ENCODE data around the gene FER1L5. TPM values are rescaled to one million over a fixed set of nuclear protein-coding genes. Genes with fewer than 3 reads are reported as not detected.

The FER1L5 gene
- total and polyA plus RNA-seq, 2 donors (not counting 3 experiments of a cell fraction or from before 2014, with no cell fraction given): not detected

- H3K36me3 ChIP-seq (ENCODE audit: control insufficient read depth in 2 of 2, extremely low read depth in 1 of 2, insufficient read depth in 2 of 2, low read length in 2 of 2): peaks cover 0 to 2% of the 10 kb centered on the region in 2 experiments
- DNase-seq (ENCODE audit: low read depth, low spot score) (no peak), FAIRE-seq (no peak)
- H3K9me3 ChIP-seq (replicated peaks; ENCODE audit: control insufficient read depth, insufficient read depth, low read length): no peaks in the 10 kb centered on the region
- H2AFZ ChIP-seq (ENCODE audit: low read depth, low read length): no peak overlapping the region
- no peak overlapping the region for H3K27ac ChIP-seq (ENCODE audit: insufficient read depth, low read depth, low read length)
- no TSS peak for BruUV-seq (replicated peaks)
- dilution Hi-C loops (cut with MboI; ENCODE audit: extremely low pct_ligation_motif_present, low sequenced_read_pairs): no loop called here
- TF ChIP-seq GATA2 (IDR thresholded peaks at IDR 0.05; ENCODE audit: insufficient read depth, insufficient read length, low read depth, low read length) (no peak), POLR2AphosphoS5 (IDR thresholded peaks at IDR 0.05; ENCODE audit: insufficient read depth, low read depth, low read length) (no peak), POLR2A (IDR thresholded peaks at IDR 0.05; ENCODE audit: low read depth, low read length) (no peak), EZH2 (IDR thresholded peaks at IDR 0.05; ENCODE audit: borderline replicate concordance, low read depth, low read length, severe bottlenecking) (no peak), MYC (IDR thresholded peaks at IDR 0.05; ENCODE audit: low read depth, low read length) (no peak), CTCF (IDR thresholded peaks at IDR 0.05; ENCODE audit: extremely low read depth in 1 of 2, insufficient read depth in 1 of 2, low read depth in 1 of 2, low read length in 2 of 2) (no peak), MAX (IDR thresholded peaks at IDR 0.05; ENCODE audit: insufficient read depth, insufficient read length) (no peak), FOS (IDR thresholded peaks at IDR 0.05; ENCODE audit: borderline replicate concordance, insufficient read depth, low read length) (no peak), JUN (IDR thresholded peaks at IDR 0.05; ENCODE audit: borderline replicate concordance, insufficient read depth, insufficient read length, low read depth) (no peak)
- intact Hi-C loops (cut with micrococcal nuclease): no loop called here
- H4K20me1 ChIP-seq (replicated peaks; ENCODE audit: control insufficient read depth, extremely low read depth, insufficient read depth, low read length): no peaks in the 10 kb centered on the region
- POLR2A ChIA-PET: no interaction called here
- H3K9ac ChIP-seq (replicated peaks; ENCODE audit: extremely low read depth, insufficient read depth, low read length): no peak overlapping the region
- H3K27me3 ChIP-seq (ENCODE audit: control insufficient read depth in 2 of 2, insufficient read depth in 2 of 2, low read length in 2 of 2): no peaks in the 10 kb centered on the region
- no peaks in the 10 kb centered on the region for H3K79me2 ChIP-seq (ENCODE audit: control insufficient read depth, insufficient read depth, low read length)
- H3K4me3 ChIP-seq (replicated peaks in 1 of 3; ENCODE audit: insufficient read depth in 1 of 3, low read depth in 1 of 3, low read length in 3 of 3): no peak overlapping the region
- H3K4me1 ChIP-seq (ENCODE audit: control insufficient read depth, extremely low read depth, insufficient read depth, low read length): no peaks in the 10 kb centered on the region
- H3K4me2 ChIP-seq (ENCODE audit: insufficient read depth, low read length): no peak overlapping the region
- CTCF ChIA-PET: no interaction called here
- H3K9me1 ChIP-seq (replicated peaks; ENCODE audit: control insufficient read depth, extremely low read depth, insufficient read depth, low read length): no peaks in the 10 kb centered on the region
These were observed 57.5 kb downstream of the FER1L5 start for GRCh38 chr2:96700086-96700485.

Measured in endothelial cell of umbilical vein (primary cell).